GM23338 (cell line): Measurements from ENCODE around the gene RHBDD1. TPM values are rescaled to one million over a fixed set of nuclear protein-coding genes. Genes with fewer than 3 reads are reported as not detected.
A peak's percentile ranks its signal among the peaks of the same experiment; 100 is the strongest.

Experiments used
- ATAC-seq: fragments of 200-7000 bp; cut with Tn5 transposase; 3 replicates; pipeline ENCODE4 v1.9.1; 2020
- DNase-seq: peaks from one replicate; pipeline ENCODE4 v3.0.0-alpha.2; 2015; ENCODE audit warnings: low spot score
- H2AFZ ChIP-seq: fragments of 200-600 bp; sonication (generic); 2 replicates; pipeline ENCODE4 v1.8.0; 2016; ENCODE audit warnings: antibody characterized with exemption, mild to moderate bottlenecking, moderate library complexity
- H3F3A ChIP-seq: fragments of 200-600 bp; sonication (generic); replicated peaks from 2 replicates; pipeline ENCODE4 v1.8.0; 2017; ENCODE audit warnings: antibody characterized with exemption, mixed run types, low read depth
- H3K27ac ChIP-seq: fragments of 200-600 bp; sonication (generic); 2 replicates; pipeline ENCODE4 v1.6.1; 2016; ENCODE audit warnings: low read depth
- H3K27me3 ChIP-seq: fragments of 200-600 bp; sonication (generic); 2 replicates; pipeline ENCODE4 v1.8.0; 2016; ENCODE audit warnings: mild to moderate bottlenecking, mixed run types, moderate library complexity; ENCODE audit not compliant: insufficient read depth
- H3K36me3 ChIP-seq: fragments of 200-600 bp; sonication (generic); 2 replicates; pipeline ENCODE4 v1.8.0; 2016; ENCODE audit warnings: mild to moderate bottlenecking; ENCODE audit not compliant: insufficient read depth
- H3K4me1 ChIP-seq: fragments of 200-600 bp; sonication (generic); 2 replicates; pipeline ENCODE4 v1.8.0; 2016; ENCODE audit warnings: mild to moderate bottlenecking, moderate library complexity; ENCODE audit not compliant: insufficient read depth
- H3K4me2 ChIP-seq: fragments of 200-600 bp; sonication (generic); 2 replicates; pipeline ENCODE4 v1.7.1; 2017; ENCODE audit warnings: mixed run types
- H3K4me3 ChIP-seq: fragments of 200-600 bp; sonication (generic); 2 replicates; pipeline ENCODE4 v1.6.1; 2016; ENCODE audit warnings: mixed run types
- H3K79me2 ChIP-seq: fragments of 200-600 bp; sonication (generic); replicated peaks from 2 replicates; pipeline ENCODE4 v1.8.0; 2017; ENCODE audit warnings: mild to moderate bottlenecking; ENCODE audit not compliant: insufficient read depth
- H3K9me2 ChIP-seq: fragments of 200-600 bp; sonication (generic); 2 replicates; pipeline ENCODE4 v1.8.0; 2017; ENCODE audit not compliant: insufficient read depth
- H4K20me1 ChIP-seq: fragments of 200-600 bp; sonication (generic); replicated peaks from 2 replicates; pipeline ENCODE4 v1.8.0; 2017; ENCODE audit warnings: mild to moderate bottlenecking; ENCODE audit not compliant: insufficient read depth
- H3K27ac Mint-ChIP-seq: 2 replicates; pipeline ENCODE4 v1.8.0; 2020; ENCODE audit warnings: inconsistent platforms, mild to moderate bottlenecking, moderate library complexity, mixed read lengths
- H3K27me3 Mint-ChIP-seq: 3 replicates; pipeline ENCODE4 v1.8.0; 2022; ENCODE audit warnings: low read depth, mild to moderate bottlenecking, moderate library complexity, mixed read lengths, inconsistent platforms; ENCODE audit not compliant: insufficient read depth, poor library complexity
- H3K36me3 Mint-ChIP-seq: 3 replicates; pipeline ENCODE4 v1.8.0; 2021; ENCODE audit warnings: low read depth, mild to moderate bottlenecking, inconsistent platforms, moderate library complexity, mixed read lengths
- H3K4me1 Mint-ChIP-seq: 3 replicates; pipeline ENCODE4 v1.8.0; 2020; ENCODE audit warnings: mild to moderate bottlenecking, inconsistent platforms, mixed read lengths
- H3K4me3 Mint-ChIP-seq: 3 replicates; pipeline ENCODE4 v1.8.0; 2021; ENCODE audit warnings: moderate library complexity, mild to moderate bottlenecking, inconsistent platforms, mixed read lengths
- H3K9me3 Mint-ChIP-seq: 3 replicates; pipeline ENCODE4 v1.8.0; 2020; ENCODE audit warnings: moderate library complexity, mild to moderate bottlenecking, inconsistent platforms, mixed read lengths
- JUNB ChIP-seq: IDR thresholded peaks from one replicate; pipeline ENCODE4 v1.6.1; 2016; ENCODE audit warnings: antibody characterized with exemption; ENCODE audit not compliant: unreplicated experiment
- NANOG ChIP-seq: IDR thresholded peaks from 2 replicates; pipeline ENCODE4 v1.6.1; 2016; ENCODE audit warnings: antibody characterized with exemption, borderline replicate concordance
- POLR2AphosphoS5 ChIP-seq: IDR thresholded peaks from 2 replicates; pipeline ENCODE4 v1.6.1; 2016; ENCODE audit warnings: antibody characterized with exemption, low read depth
- STAT1 ChIP-seq: IDR thresholded peaks from one replicate; pipeline ENCODE4 v1.6.1; 2016; ENCODE audit warnings: antibody characterized with exemption; ENCODE audit not compliant: unreplicated experiment
- ZNF114 ChIP-seq: fragments of 250-450 bp; sonication (Bioruptor Pico); IDR thresholded peaks from 2 replicates; pipeline ENCODE4 v1.5.0; 2020; ENCODE audit warnings: mild to moderate bottlenecking, moderate library complexity
- polyA plus RNA-seq: library from polyadenylated mRNA; unstranded; fragments of >200 nt; fragmentation: Nextera tagmentation; extraction: Ambion mirVana; gene quantifications from 2 replicates; pipeline ENCODE4 v1.2.1, GENCODE V29; 2016
- total RNA-seq: library from RNA; depleted of rRNA; stranded (reverse); fragments of >200 nt; shearing (Covaris generic); gene quantifications from 2 replicates; pipeline ENCODE4 v1.2.3, GENCODE V29; 2014
- TF ChIP-seq, protein P1 (sequence below): fragments of 250-450 bp; sonication (Bioruptor Pico); IDR thresholded peaks from 2 replicates; pipeline ENCODE4 v1.5.0; 2020; ENCODE audit warnings: mild to moderate bottlenecking, moderate library complexity

Gene RHBDD1
- total and polyA plus RNA-seq, 2 experiments from 2014 or later, result 7.3 to 13.0 TPM

DNA sequence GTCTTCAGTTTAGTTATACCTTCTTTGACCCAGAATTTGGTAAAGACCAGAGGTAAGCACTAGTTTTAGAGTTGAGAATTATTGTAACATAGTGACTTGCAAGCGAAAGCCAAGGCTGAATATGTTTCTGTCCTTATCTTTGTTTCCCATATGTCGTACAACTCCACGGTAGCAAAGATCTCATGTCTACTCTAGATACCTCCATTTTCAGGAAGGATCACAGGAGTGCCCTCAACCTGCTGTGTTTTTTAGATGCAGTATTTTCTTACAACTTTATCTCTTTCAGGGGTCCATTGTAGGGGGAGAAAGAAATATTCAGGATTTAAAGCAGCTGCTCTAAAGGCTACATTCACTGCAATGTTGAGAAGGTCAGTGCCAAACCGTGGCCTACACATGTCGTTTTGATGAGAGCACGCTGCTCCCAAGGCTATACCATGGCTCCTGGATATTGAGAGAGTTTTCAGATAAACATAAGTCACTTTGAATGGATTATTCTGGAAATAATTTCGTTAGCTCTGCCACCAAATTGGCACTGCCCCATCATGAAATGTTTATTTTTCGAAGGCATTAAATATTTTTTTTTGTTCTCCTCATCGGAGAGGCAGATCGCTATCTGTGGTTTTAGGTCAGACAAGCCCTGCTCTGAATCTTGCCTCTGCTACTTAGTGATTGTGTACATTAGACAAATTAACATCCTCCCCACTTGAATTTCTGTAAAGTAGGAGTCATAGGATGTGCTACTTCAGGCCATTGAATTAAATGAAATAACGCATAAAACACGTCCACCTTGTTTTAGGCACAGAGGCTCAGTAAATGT, 2.1 kb downstream of the RHBDD1 start:
- peaks cover 9% of the 10 kb centered on the region; the same call in 1 of the 2 replicates for H3K27me3 ChIP-seq
- H3K9me3 Mint-ChIP-seq, result peaks cover 3% of the 10 kb centered on the region; the same call in 1 of the 3 replicates
- ATAC-seq (no peak), DNase-seq (no peak)
- no peak overlapping the region for H3K4me3 ChIP-seq
- no peaks in the 10 kb centered on the region; the same call in 1 of the 2 replicates for H4K20me1 ChIP-seq
- peaks cover 29% of the 10 kb centered on the region; the same call in 2 of the 3 replicates for H3K36me3 Mint-ChIP-seq
- no peaks in the 10 kb centered on the region; the same call in 1 of the 2 replicates for H3K36me3 ChIP-seq
- H3K4me3 Mint-ChIP-seq, result peak overlapping the region; percentile 89; the same call in 1 of the 3 replicates
- H3K27ac Mint-ChIP-seq, result peak overlapping the region; percentile 61; the same call in 1 of the 2 replicates
- no peak overlapping the region for H3K27ac ChIP-seq
- peaks cover 10% of the 10 kb centered on the region; the same call in 1 of the 2 replicates for H3F3A ChIP-seq
- no peaks in the 10 kb centered on the region; the same call in 1 of the 2 replicates for H3K9me2 ChIP-seq
- H2AFZ ChIP-seq, result no peak overlapping the region
- H3K79me2 ChIP-seq, result peaks cover 36% of the 10 kb centered on the region
- TF ChIP-seq, protein P1, sequence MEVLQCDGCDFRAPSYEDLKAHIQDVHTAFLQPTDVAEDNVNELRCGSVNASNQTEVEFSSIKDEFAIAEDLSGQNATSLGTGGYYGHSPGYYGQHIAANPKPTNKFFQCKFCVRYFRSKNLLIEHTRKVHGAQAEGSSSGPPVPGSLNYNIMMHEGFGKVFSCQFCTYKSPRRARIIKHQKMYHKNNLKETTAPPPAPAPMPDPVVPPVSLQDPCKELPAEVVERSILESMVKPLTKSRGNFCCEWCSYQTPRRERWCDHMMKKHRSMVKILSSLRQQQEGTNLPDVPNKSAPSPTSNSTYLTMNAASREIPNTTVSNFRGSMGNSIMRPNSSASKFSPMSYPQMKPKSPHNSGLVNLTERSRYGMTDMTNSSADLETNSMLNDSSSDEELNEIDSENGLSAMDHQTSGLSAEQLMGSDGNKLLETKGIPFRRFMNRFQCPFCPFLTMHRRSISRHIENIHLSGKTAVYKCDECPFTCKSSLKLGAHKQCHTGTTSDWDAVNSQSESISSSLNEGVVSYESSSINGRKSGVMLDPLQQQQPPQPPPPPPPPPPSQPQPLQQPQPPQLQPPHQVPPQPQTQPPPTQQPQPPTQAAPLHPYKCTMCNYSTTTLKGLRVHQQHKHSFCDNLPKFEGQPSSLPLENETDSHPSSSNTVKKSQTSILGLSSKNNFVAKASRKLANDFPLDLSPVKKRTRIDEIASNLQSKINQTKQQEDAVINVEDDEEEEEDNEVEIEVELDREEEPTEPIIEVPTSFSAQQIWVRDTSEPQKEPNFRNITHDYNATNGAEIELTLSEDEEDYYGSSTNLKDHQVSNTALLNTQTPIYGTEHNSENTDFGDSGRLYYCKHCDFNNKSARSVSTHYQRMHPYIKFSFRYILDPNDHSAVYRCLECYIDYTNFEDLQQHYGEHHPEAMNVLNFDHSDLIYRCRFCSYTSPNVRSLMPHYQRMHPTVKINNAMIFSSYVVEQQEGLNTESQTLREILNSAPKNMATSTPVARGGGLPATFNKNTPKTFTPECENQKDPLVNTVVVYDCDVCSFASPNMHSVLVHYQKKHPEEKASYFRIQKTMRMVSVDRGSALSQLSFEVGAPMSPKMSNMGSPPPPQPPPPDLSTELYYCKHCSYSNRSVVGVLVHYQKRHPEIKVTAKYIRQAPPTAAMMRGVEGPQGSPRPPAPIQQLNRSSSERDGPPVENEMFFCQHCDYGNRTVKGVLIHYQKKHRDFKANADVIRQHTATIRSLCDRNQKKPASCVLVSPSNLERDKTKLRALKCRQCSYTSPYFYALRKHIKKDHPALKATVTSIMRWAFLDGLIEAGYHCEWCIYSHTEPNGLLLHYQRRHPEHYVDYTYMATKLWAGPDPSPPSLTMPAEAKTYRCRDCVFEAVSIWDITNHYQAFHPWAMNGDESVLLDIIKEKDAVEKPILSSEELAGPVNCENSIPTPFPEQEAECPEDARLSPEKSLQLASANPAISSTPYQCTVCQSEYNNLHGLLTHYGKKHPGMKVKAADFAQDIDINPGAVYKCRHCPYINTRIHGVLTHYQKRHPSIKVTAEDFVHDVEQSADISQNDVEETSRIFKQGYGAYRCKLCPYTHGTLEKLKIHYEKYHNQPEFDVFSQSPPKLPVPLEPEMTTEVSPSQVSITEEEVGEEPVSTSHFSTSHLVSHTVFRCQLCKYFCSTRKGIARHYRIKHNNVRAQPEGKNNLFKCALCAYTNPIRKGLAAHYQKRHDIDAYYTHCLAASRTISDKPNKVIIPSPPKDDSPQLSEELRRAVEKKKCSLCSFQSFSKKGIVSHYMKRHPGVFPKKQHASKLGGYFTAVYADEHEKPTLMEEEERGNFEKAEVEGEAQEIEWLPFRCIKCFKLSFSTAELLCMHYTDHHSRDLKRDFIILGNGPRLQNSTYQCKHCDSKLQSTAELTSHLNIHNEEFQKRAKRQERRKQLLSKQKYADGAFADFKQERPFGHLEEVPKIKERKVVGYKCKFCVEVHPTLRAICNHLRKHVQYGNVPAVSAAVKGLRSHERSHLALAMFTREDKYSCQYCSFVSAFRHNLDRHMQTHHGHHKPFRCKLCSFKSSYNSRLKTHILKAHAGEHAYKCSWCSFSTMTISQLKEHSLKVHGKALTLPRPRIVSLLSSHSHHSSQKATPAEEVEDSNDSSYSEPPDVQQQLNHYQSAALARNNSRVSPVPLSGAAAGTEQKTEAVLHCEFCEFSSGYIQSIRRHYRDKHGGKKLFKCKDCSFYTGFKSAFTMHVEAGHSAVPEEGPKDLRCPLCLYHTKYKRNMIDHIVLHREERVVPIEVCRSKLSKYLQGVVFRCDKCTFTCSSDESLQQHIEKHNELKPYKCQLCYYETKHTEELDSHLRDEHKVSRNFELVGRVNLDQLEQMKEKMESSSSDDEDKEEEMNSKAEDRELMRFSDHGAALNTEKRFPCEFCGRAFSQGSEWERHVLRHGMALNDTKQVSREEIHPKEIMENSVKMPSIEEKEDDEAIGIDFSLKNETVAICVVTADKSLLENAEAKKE (CRISPR knock-in tag), result no peak
- TF ChIP-seq NANOG (no peak), JUNB (no peak), STAT1 (no peak), ZNF114 (CRISPR knock-in tag) (no peak), POLR2AphosphoS5 (no peak)
- no peak overlapping the region for H3K4me2 ChIP-seq
- H3K4me1 ChIP-seq, result peaks cover 16% of the 10 kb centered on the region
- peaks cover 5% of the 10 kb centered on the region for H3K27me3 Mint-ChIP-seq
- peaks cover 15% of the 10 kb centered on the region for H3K4me1 Mint-ChIP-seq
